Measurements from ENCODE around the gene THSD4. TPM values are rescaled to one million over a fixed set of nuclear protein-coding genes. Genes with fewer than 3 reads are reported as not detected.
"Not testable (repeated sequence)": the region's sequence is repeated elsewhere in the genome, so short reads cannot be mapped to it uniquely, and the experiment has no call there.

THSD4 gene
- total RNA-seq, 1 donor from 2014 or later = 116 TPM

- intact Hi-C loops (cut with DNase I) = no loop called here
- no peak for DNase-seq (ENCODE audit: low spot score)
These were observed 258.6 kb downstream of the THSD4 start for GRCh38 chr15:71373917-71374316.

GRCh38 chr15:71374607-71375352 lies 259.5 kb downstream of the THSD4 start:
- DNase-seq (ENCODE audit: low spot score) = no peak
- intact Hi-C loops (cut with DNase I) = no loop called here

GRCh38 chr15:71375934-71376333 lies 260.7 kb downstream of the THSD4 start:
- DNase-seq (ENCODE audit: low spot score) = no peak
- intact Hi-C loops (cut with DNase I) = no loop called here

- intact Hi-C loops (cut with DNase I) = no loop called here
- no peak for DNase-seq (ENCODE audit: low spot score)
These were observed 264.6 kb downstream of the THSD4 start for GRCh38 chr15:71379893-71380292.

- DNase-seq (ENCODE audit: low spot score) = no peak
- intact Hi-C loops (cut with DNase I) = no loop called here
These were observed 265.1 kb downstream of the THSD4 start for GRCh38 chr15:71380345-71380744.

- intact Hi-C loops (cut with DNase I) = no loop called here
These were observed 269.2 kb downstream of the THSD4 start for GRCh38 chr15:71384501-71384900.

GRCh38 chr15:71385026-71385425 lies 269.8 kb downstream of the THSD4 start:
- intact Hi-C loops (cut with DNase I) = loop anchor here (5.0 kb wide), 1 partner anchor 57 kb away; no protein-coding TSS in a partner anchor
- no peak for DNase-seq (ENCODE audit: low spot score)

More at GRCh38 chr15:71384501-71384900, 269.2 kb downstream of the THSD4 start:
- DNase-seq (ENCODE audit: low spot score) = no peak

GRCh38 chr15:71385457-71385856 lies 270.2 kb downstream of the THSD4 start:
- no peak for DNase-seq (ENCODE audit: low spot score)
- intact Hi-C loops (cut with DNase I) = loop anchor here (5.0 kb wide), 1 partner anchor 57 kb away; no protein-coding TSS in a partner anchor

GRCh38 chr15:71386005-71386404 lies 270.7 kb downstream of the THSD4 start:
- intact Hi-C loops (cut with DNase I) = loop anchor here (5.0 kb wide), 1 partner anchor 56 kb away; no protein-coding TSS in a partner anchor
- no peak for DNase-seq (ENCODE audit: low spot score)

- intact Hi-C loops (cut with DNase I) = loop anchor here (5.0 kb wide), 1 partner anchor 56 kb away; no protein-coding TSS in a partner anchor
- no peak for DNase-seq (ENCODE audit: low spot score)
These were observed 271.4 kb downstream of the THSD4 start for GRCh38 chr15:71386448-71387236.

GRCh38 chr15:71387810-71388209 lies 272.5 kb downstream of the THSD4 start:
- intact Hi-C loops (cut with DNase I) = loop anchor here (5.0 kb wide), 1 partner anchor 54 kb away; no protein-coding TSS in a partner anchor
- DNase-seq (ENCODE audit: low spot score) = no peak

GRCh38 chr15:71390096-71390495 lies 274.8 kb downstream of the THSD4 start:
- no peak for DNase-seq (ENCODE audit: low spot score)
- intact Hi-C loops (cut with DNase I) = no loop called here

GRCh38 chr15:71391421-71392088 lies 276.3 kb downstream of the THSD4 start:
- DNase-seq (ENCODE audit: low spot score) = no peak
- intact Hi-C loops (cut with DNase I) = no loop called here

GRCh38 chr15:71392861-71393283 lies 277.6 kb downstream of the THSD4 start:
- intact Hi-C loops (cut with DNase I) = no loop called here
- no peak for DNase-seq (ENCODE audit: low spot score)

- DNase-seq (ENCODE audit: low spot score) = no peak
- intact Hi-C loops (cut with DNase I) = no loop called here
These were observed 278.1 kb downstream of the THSD4 start for GRCh38 chr15:71393383-71393782.

GRCh38 chr15:71396536-71397125 lies 281.4 kb downstream of the THSD4 start:
- intact Hi-C loops (cut with DNase I) = no loop called here
- no peak for DNase-seq (ENCODE audit: low spot score)

- intact Hi-C loops (cut with DNase I) = no loop called here
- no peak for DNase-seq (ENCODE audit: low spot score)
These were observed 282.1 kb downstream of the THSD4 start for GRCh38 chr15:71397377-71397776.

GRCh38 chr15:71400294-71400693 lies 285.0 kb downstream of the THSD4 start:
- intact Hi-C loops (cut with DNase I) = no loop called here
- no peak for DNase-seq (ENCODE audit: low spot score)

- intact Hi-C loops (cut with DNase I); DNase-seq (ENCODE audit: low spot score): not testable (repeated sequence)
These were observed 286.5 kb downstream of the THSD4 start for GRCh38 chr15:71401728-71402127.

GRCh38 chr15:71409541-71409940 lies 294.3 kb downstream of the THSD4 start:
- intact Hi-C loops (cut with DNase I) = no loop called here
- no peak for DNase-seq (ENCODE audit: low spot score)

All from cardiac septum (tissue), 1 donor.